Measurements from ENCODE around the gene CDC14A. TPM values are rescaled to one million over a fixed set of nuclear protein-coding genes. Genes with fewer than 3 reads are reported as not detected.
"Not testable (repeated sequence)": the region's sequence is repeated elsewhere in the genome, so short reads cannot be mapped to it uniquely, and the experiment has no call there.

The CDC14A gene
- total RNA-seq, 1 donor from 2014 or later, result 21.4 TPM

- DNase-seq (ENCODE audit: low spot score in 2 of 2, unreplicated experiment in 2 of 2), result no peak
- no peak for TF ChIP-seq CTCF (IDR thresholded peaks at IDR 0.05; ENCODE audit: unreplicated experiment)
- Mint-ChIP-seq H3K9me3 (no peaks in the 10 kb centered on the region), H3K36me3 (peaks cover 8% of the 10 kb centered on the region), H3K4me1 (peaks cover 7% of the 10 kb centered on the region), H3K27ac (no peak overlapping the region), H3K4me3 (no peak overlapping the region), H3K27me3 (ENCODE audit: low read depth) (no peaks in the 10 kb centered on the region)
These were observed 46.3 kb downstream of the CDC14A start for GRCh38 chr1:100398648-100399047.

- Mint-ChIP-seq H3K27ac (peak overlapping the region; percentile 55), H3K36me3 (peaks cover 2% of the 10 kb centered on the region), H3K4me3 (no peak overlapping the region), H3K27me3 (ENCODE audit: low read depth) (no peaks in the 10 kb centered on the region), H3K9me3 (peaks cover under 1% of the 10 kb centered on the region), H3K4me1 (peaks cover 7% of the 10 kb centered on the region)
- TF ChIP-seq CTCF (IDR thresholded peaks at IDR 0.05; ENCODE audit: unreplicated experiment), result no peak
- no peak for DNase-seq (ENCODE audit: low spot score in 2 of 2, unreplicated experiment in 2 of 2)
These were observed 48.1 kb downstream of the CDC14A start for GRCh38 chr1:100400404-100400803.

GRCh38 chr1:100404821-100405220 is 52.5 kb downstream of the CDC14A start:
- no peaks in the 10 kb centered on the region for H3K27me3 Mint-ChIP-seq (ENCODE audit: low read depth)
- peaks cover 30% of the 10 kb centered on the region for H3K9me3 Mint-ChIP-seq
- TF ChIP-seq CTCF (IDR thresholded peaks at IDR 0.05; ENCODE audit: unreplicated experiment), result no peak
- H3K4me1 Mint-ChIP-seq, result peaks cover 5% of the 10 kb centered on the region
- no peak for DNase-seq (ENCODE audit: low spot score in 2 of 2, unreplicated experiment in 2 of 2)
- H3K36me3 Mint-ChIP-seq, result peaks cover 24% of the 10 kb centered on the region
- peak overlapping the region; percentile 14 for H3K27ac Mint-ChIP-seq
- H3K4me3 Mint-ChIP-seq, result no peak overlapping the region

- not testable (repeated sequence) for H3K27ac Mint-ChIP-seq; H3K27me3 Mint-ChIP-seq (ENCODE audit: low read depth); DNase-seq (ENCODE audit: low spot score in 2 of 2, unreplicated experiment in 2 of 2); H3K4me1 Mint-ChIP-seq; H3K4me3 Mint-ChIP-seq
- Mint-ChIP-seq H3K9me3 (peaks cover 30% of the 10 kb centered on the region), H3K36me3 (peaks cover 24% of the 10 kb centered on the region)
These were observed 53.6 kb downstream of the CDC14A start for GRCh38 chr1:100405902-100406301.

GRCh38 chr1:100407390-100407789 is 55.1 kb downstream of the CDC14A start:
- not testable (repeated sequence) for H3K4me3 Mint-ChIP-seq; H3K27ac Mint-ChIP-seq; H3K27me3 Mint-ChIP-seq (ENCODE audit: low read depth); DNase-seq (ENCODE audit: low spot score in 2 of 2, unreplicated experiment in 2 of 2)
- peaks cover 11% of the 10 kb centered on the region for H3K4me1 Mint-ChIP-seq
- peaks cover 30% of the 10 kb centered on the region for H3K9me3 Mint-ChIP-seq
- peaks cover 24% of the 10 kb centered on the region for H3K36me3 Mint-ChIP-seq

- no peak for DNase-seq (ENCODE audit: low spot score in 2 of 2, unreplicated experiment in 2 of 2)
- H3K4me3 Mint-ChIP-seq, result no peak overlapping the region
- peaks cover 20% of the 10 kb centered on the region for H3K36me3 Mint-ChIP-seq
- peaks cover 31% of the 10 kb centered on the region for H3K4me1 Mint-ChIP-seq
- H3K27ac Mint-ChIP-seq, result peak overlapping the region; percentile 76
- H3K27me3 Mint-ChIP-seq (ENCODE audit: low read depth), result no peaks in the 10 kb centered on the region
- no peak for TF ChIP-seq CTCF (IDR thresholded peaks at IDR 0.05; ENCODE audit: unreplicated experiment)
- H3K9me3 Mint-ChIP-seq, result peaks cover 24% of the 10 kb centered on the region
These were observed 58.7 kb downstream of the CDC14A start for GRCh38 chr1:100411019-100411418.

GRCh38 chr1:100411574-100411973 is 59.3 kb downstream of the CDC14A start:
- H3K9me3 Mint-ChIP-seq, result peaks cover 24% of the 10 kb centered on the region

More at GRCh38 chr1:100411574-100411973, 59.3 kb downstream of the CDC14A start:
- Mint-ChIP-seq H3K27ac (peak overlapping the region; percentile 76), H3K4me3 (no peak overlapping the region), H3K36me3 (peaks cover 20% of the 10 kb centered on the region), H3K4me1 (peaks cover 36% of the 10 kb centered on the region), H3K27me3 (ENCODE audit: low read depth) (no peaks in the 10 kb centered on the region)
- TF ChIP-seq CTCF (IDR thresholded peaks at IDR 0.05; ENCODE audit: unreplicated experiment), result no peak
- no peak for DNase-seq (ENCODE audit: low spot score in 2 of 2, unreplicated experiment in 2 of 2)

All from mesothelial cell of epicardium (in vitro differentiated cells).